GM23338 (cell line): ENCODE data around the gene C5orf34. TPM values are rescaled to one million over a fixed set of nuclear protein-coding genes. Genes with fewer than 3 reads are reported as not detected.

Source experiments
- polyA plus RNA-seq: library from polyadenylated mRNA; unstranded; fragments of >200 nt; fragmentation: Nextera tagmentation; extraction: Ambion mirVana; gene quantifications from 2 replicates; pipeline ENCODE4 v1.2.1, GENCODE V29; 2016
- total RNA-seq: library from RNA; depleted of rRNA; stranded (reverse); fragments of >200 nt; shearing (Covaris generic); gene quantifications from 2 replicates; pipeline ENCODE4 v1.2.3, GENCODE V29; 2014; rRNA removed

Gene C5orf34
- total and polyA plus RNA-seq, 2 experiments from 2014 or later: 12.2 to 15.3 TPM

Other genes with a start within 250 kb of the C5orf34 start
- 278 and 339 TPM in 2 replicates for gene HMGCS1, start 201.7 kb downstream of the C5orf34 start, total RNA-seq
- 152 and 172 TPM in 2 replicates for gene HMGCS1, start 201.7 kb downstream of the C5orf34 start, polyA plus RNA-seq
- gene CCL28, start 102.8 kb downstream of the C5orf34 start, total RNA-seq: 3.4 and 5.7 TPM in 2 replicates
- 6.3 and 7.1 TPM in 2 replicates for gene CCL28, start 102.8 kb downstream of the C5orf34 start, polyA plus RNA-seq
- 6.5 and 8.6 TPM in 2 replicates for gene TMEM267, start 31.3 kb downstream of the C5orf34 start, total RNA-seq
- 8.3 and 11.2 TPM in 2 replicates for gene TMEM267, start 31.3 kb downstream of the C5orf34 start, polyA plus RNA-seq
- 140 and 141 TPM in 2 replicates for gene PAIP1, start 41.9 kb upstream of the C5orf34 start, total RNA-seq
- 108 and 113 TPM in 2 replicates for gene PAIP1, start 41.9 kb upstream of the C5orf34 start, polyA plus RNA-seq
- gene NNT, start 88.0 kb upstream of the C5orf34 start, total RNA-seq: 15.9 and 27.3 TPM in 2 replicates
- 7.5 and 10.8 TPM in 2 replicates for gene NNT, start 88.0 kb upstream of the C5orf34 start, polyA plus RNA-seq